Fibroblast of lung (primary cell): Measurements from ENCODE around the gene AK5. TPM values are rescaled to one million over a fixed set of nuclear protein-coding genes. Genes with fewer than 3 reads are reported as not detected.
A peak's percentile ranks its signal among the peaks of the same experiment; 100 is the strongest.

Experiments
- DNase-seq, 2 donors: peaks; one replicate each; pipeline versions ENCODE4 v3.0.0 to v3.0.0-alpha.2; 2010; ENCODE audit warnings: low read depth in 2 of 2
- H2AFZ ChIP-seq: 2 replicates; pipeline ENCODE4 v1.5.1; 2012; ENCODE audit warnings: low read length, control low read depth, inconsistent platforms
- H3K27ac ChIP-seq: 2 replicates; pipeline ENCODE4 v1.5.1; 2011; ENCODE audit warnings: low read length, control low read depth; ENCODE audit not compliant: insufficient read depth
- H3K27me3 ChIP-seq: 2 replicates; pipeline ENCODE4 v1.5.1; 2011; ENCODE audit warnings: mild to moderate bottlenecking, low read length; ENCODE audit not compliant: control insufficient read depth, insufficient read depth
- H3K36me3 ChIP-seq: 2 replicates; pipeline ENCODE4 v1.5.1; 2011; ENCODE audit warnings: low read length; ENCODE audit not compliant: control insufficient read depth, insufficient read depth
- H3K4me1 ChIP-seq: 2 replicates; pipeline ENCODE4 v1.5.1; 2011; ENCODE audit warnings: low read length; ENCODE audit not compliant: control insufficient read depth, insufficient read depth; ENCODE audit errors: extremely low read depth
- H3K4me2 ChIP-seq: 2 replicates; pipeline ENCODE4 v1.5.1; 2011; ENCODE audit warnings: low read length, control low read depth; ENCODE audit not compliant: insufficient read depth; ENCODE audit errors: extremely low read depth
- H3K4me3 ChIP-seq, 4 experiments: fragments of 200-600 bp in 1 of 4; sonication (generic) in 1 of 4; replicated peaks in 1 of 4; 2 replicates each; pipeline ENCODE4 v1.5.1; 2011 to 2016; ENCODE audit warnings: low read length in 4 of 4, low read depth in 3 of 4, mild to moderate bottlenecking in 3 of 4, control low read depth in 2 of 4, inconsistent platforms in 1 of 4, mixed read lengths in 1 of 4; ENCODE audit not compliant: insufficient read depth in 1 of 4; ENCODE audit errors: control extremely low read depth in 1 of 4
- H3K79me2 ChIP-seq: 2 replicates; pipeline ENCODE4 v1.5.1; 2012; ENCODE audit warnings: mild to moderate bottlenecking, low read length, inconsistent platforms; ENCODE audit not compliant: control insufficient read depth, insufficient read depth
- H3K9ac ChIP-seq: 2 replicates; pipeline ENCODE4 v1.5.1; 2011; ENCODE audit warnings: mild to moderate bottlenecking, low read length, control low read depth; ENCODE audit not compliant: insufficient read depth
- H3K9me3 ChIP-seq: 2 replicates; pipeline ENCODE4 v1.5.1; 2012; ENCODE audit warnings: low read depth, low read length; ENCODE audit not compliant: control insufficient read depth, insufficient read depth
- H4K20me1 ChIP-seq: 2 replicates; pipeline ENCODE4 v1.5.1; 2011; ENCODE audit warnings: low read length; ENCODE audit not compliant: control insufficient read depth, insufficient read depth; ENCODE audit errors: extremely low read depth
- EZH2 ChIP-seq: IDR thresholded peaks from 2 replicates; pipeline ENCODE4 v1.5.1; 2012; ENCODE audit warnings: low read length, control low read depth, mild to moderate bottlenecking; ENCODE audit errors: missing control alignments
- polyA plus RNA-seq, 2 donors: library from polyadenylated mRNA; depleted of rRNA in 1 of 2; stranded (reverse) in 1 of 2; unstranded in 1 of 2; fragments of >200 nt; gene quantifications; 2 replicates each; pipeline ENCODE4 v1.2.1, GENCODE V29; 2011 to 2012; ENCODE audit warnings: missing spikeins in 1 of 2
- total RNA-seq: library from RNA; depleted of rRNA; stranded (reverse); fragments of >200 nt; gene quantifications from 2 replicates; pipeline ENCODE4 v1.2.1, GENCODE V29; 2014
- TF ChIP-seq, protein P1 (sequence below), 2 donors: IDR thresholded peaks in 1 of 2; conservative IDR thresholded peaks in 1 of 2; 1 replicate in 1 of 2; 2 replicates in 1 of 2; pipeline ENCODE4 v1.5.1; 2011 to 2012; ENCODE audit warnings: low read length in 2 of 2, control low read depth in 1 of 2, inconsistent platforms in 1 of 2, low read depth in 1 of 2, mild to moderate bottlenecking in 1 of 2

AK5 gene
- total and polyA plus RNA-seq, 2 donors (not counting 1 experiment from before 2014, with no cell fraction given) = 37.9 to 87.7 TPM

DNA sequence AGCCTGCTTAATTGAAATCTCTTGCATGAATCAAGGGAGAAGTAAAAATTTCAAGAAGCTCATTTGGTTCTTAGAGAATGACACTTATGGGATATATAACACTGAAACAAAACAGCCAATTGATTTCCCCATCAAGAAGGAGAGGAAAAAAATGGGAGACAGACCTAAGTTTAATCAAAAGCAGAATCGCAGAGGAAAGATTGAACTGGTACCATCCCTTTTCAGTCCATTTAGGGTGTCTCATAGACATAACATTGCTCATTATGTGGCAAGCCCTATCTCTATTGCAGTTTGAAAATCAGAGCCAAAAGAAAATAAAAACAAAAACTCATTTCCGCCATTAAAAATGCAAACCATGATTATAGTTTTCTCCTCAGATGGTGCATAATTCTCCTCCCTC is 119.6 kb downstream of the AK5 start:
- Histone ChIP-seq H2AFZ (no peak overlapping the region), H3K9ac (no peak overlapping the region), H3K9me3 (no peaks in the 10 kb centered on the region), H4K20me1 (no peaks in the 10 kb centered on the region), H3K4me3 (no peak overlapping the region), H3K27ac (no peak overlapping the region), H3K4me1 (peaks cover under 1% of the 10 kb centered on the region), H3K36me3 (no peaks in the 10 kb centered on the region), H3K4me2 (no peak overlapping the region), H3K27me3 (no peaks in the 10 kb centered on the region), H3K79me2 (no peaks in the 10 kb centered on the region)
- DNase-seq = no peak
- TF ChIP-seq, protein P1, sequence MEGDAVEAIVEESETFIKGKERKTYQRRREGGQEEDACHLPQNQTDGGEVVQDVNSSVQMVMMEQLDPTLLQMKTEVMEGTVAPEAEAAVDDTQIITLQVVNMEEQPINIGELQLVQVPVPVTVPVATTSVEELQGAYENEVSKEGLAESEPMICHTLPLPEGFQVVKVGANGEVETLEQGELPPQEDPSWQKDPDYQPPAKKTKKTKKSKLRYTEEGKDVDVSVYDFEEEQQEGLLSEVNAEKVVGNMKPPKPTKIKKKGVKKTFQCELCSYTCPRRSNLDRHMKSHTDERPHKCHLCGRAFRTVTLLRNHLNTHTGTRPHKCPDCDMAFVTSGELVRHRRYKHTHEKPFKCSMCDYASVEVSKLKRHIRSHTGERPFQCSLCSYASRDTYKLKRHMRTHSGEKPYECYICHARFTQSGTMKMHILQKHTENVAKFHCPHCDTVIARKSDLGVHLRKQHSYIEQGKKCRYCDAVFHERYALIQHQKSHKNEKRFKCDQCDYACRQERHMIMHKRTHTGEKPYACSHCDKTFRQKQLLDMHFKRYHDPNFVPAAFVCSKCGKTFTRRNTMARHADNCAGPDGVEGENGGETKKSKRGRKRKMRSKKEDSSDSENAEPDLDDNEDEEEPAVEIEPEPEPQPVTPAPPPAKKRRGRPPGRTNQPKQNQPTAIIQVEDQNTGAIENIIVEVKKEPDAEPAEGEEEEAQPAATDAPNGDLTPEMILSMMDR (conservative IDR thresholded peaks at IDR 0.05 in 1 of 2, IDR thresholded peaks at IDR 0.05 in 1 of 2; ENCODE audit: low read depth in 1 of 2, low read length in 2 of 2) = no peak
- no peak for TF ChIP-seq EZH2

DNA sequence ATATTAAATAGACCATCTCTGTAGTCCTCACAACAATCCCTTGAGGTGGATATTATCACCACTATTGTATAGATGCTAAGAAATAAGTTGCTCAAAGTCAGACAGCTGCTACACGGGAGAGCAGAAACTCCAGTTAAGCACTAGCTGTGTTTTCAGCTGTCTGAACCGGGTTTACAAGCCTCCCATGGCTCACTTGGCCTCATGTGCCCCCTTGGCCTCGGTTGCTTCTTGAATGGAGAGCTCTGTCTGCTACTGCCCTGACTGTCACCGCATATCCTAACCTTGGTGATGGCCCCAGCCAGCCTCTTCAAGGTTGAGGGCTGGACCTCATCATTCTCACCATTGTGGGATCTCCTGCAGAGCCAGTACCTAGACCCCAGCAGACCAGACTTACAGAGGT is 123.4 kb downstream of the AK5 start:
- no peak for DNase-seq
- Histone ChIP-seq H3K27me3 (no peaks in the 10 kb centered on the region), H2AFZ (no peak overlapping the region), H3K9me3 (no peaks in the 10 kb centered on the region), H3K27ac (no peak overlapping the region), H3K4me2 (no peak overlapping the region), H3K4me3 (no peak overlapping the region), H3K9ac (no peak overlapping the region), H4K20me1 (no peaks in the 10 kb centered on the region), H3K79me2 (no peaks in the 10 kb centered on the region), H3K36me3 (no peaks in the 10 kb centered on the region), H3K4me1 (peaks cover 4% of the 10 kb centered on the region)
- TF ChIP-seq, protein P1 (conservative IDR thresholded peaks at IDR 0.05 in 1 of 2, IDR thresholded peaks at IDR 0.05 in 1 of 2; ENCODE audit: low read depth in 1 of 2, low read length in 2 of 2) = no peak
- no peak for TF ChIP-seq EZH2

DNA sequence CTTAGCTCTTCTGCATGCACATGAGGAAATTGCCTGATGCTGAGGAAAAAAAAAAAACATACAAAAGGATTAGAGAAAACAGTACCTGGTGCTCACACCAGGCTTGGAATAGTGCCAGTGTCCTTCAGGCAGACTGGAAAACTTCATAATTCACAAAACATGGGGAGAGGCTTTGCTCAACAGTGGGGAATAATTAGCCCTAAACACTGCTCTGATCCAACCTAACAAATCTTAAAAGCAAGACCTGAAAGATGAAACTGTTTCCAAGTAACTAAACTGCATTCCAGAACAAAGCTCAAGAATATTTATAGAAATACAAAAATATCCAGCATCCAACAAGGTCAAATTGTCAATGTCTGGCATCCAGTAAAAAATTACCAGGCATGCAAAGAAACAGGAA is 124.8 kb downstream of the AK5 start:
- TF ChIP-seq EZH2 = no peak
- TF ChIP-seq, protein P1 (conservative IDR thresholded peaks at IDR 0.05 in 1 of 2, IDR thresholded peaks at IDR 0.05 in 1 of 2; ENCODE audit: low read depth in 1 of 2, low read length in 2 of 2) = no peak
- Histone ChIP-seq H3K4me3 (no peak overlapping the region), H3K36me3 (no peaks in the 10 kb centered on the region), H4K20me1 (no peaks in the 10 kb centered on the region), H3K4me2 (no peak overlapping the region), H3K9me3 (no peaks in the 10 kb centered on the region), H3K27me3 (no peaks in the 10 kb centered on the region), H3K4me1 (peaks cover 4% of the 10 kb centered on the region), H3K79me2 (no peaks in the 10 kb centered on the region), H2AFZ (no peak overlapping the region), H3K27ac (no peak overlapping the region), H3K9ac (no peak overlapping the region)
- DNase-seq = peak in 1 of 2 donors; percentile 20
